Stimulated activated CD4-positive, alpha-beta T cell treated with anti-CD3 and anti-CD28 coated beads, TNF-alpha, amount 100 ng/mL, for 24 hours (primary cell): Measurements from ENCODE around the gene MRPL4.
"Not testable (repeated sequence)": the region's sequence is repeated elsewhere in the genome, so short reads cannot be mapped to it uniquely, and the experiment has no call there.

Experiments used
- DNase-seq, 3 experiments: peaks; one replicate each; pipeline ENCODE4 v3.0.0-alpha.2; 2020; ENCODE audit warnings: low read depth in 3 of 3

MRPL4 gene

DNA sequence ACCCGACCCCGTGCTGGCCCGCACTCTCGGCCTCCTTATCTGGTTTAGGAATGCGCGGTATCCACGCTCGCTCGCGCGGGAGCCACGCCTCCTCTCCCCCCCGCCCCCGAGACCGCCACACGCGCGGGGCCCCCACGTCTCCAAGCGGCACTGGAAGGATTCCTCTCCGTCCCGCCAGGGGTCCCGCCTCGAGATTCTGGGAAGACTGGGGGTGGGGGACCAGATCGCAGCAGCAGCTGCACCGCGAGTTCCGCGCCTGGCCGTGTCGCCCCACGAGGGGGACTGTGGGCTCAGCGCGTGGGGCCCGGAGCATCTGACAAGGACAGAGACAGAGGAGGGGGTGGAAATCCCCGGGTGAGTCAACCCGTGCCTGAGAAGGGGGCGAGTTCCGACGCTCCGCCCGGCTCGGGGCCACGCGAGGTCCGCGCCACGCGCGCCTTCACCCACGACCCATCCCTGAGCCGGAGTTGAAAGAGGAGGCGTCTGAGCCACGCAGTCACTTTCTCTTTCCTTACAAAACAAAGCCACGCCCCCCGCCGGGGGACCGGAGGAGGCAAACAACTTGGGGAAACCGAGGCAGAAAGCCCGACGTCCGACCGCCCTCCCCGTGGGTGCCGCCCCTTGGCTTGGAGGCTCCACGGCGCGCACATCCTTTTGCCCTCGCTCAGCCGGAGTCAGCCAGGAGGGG lies 21.7 kb upstream of the MRPL4 start:
- DNase-seq = peak; percentile 25 to 60 (median 51)

DNA sequence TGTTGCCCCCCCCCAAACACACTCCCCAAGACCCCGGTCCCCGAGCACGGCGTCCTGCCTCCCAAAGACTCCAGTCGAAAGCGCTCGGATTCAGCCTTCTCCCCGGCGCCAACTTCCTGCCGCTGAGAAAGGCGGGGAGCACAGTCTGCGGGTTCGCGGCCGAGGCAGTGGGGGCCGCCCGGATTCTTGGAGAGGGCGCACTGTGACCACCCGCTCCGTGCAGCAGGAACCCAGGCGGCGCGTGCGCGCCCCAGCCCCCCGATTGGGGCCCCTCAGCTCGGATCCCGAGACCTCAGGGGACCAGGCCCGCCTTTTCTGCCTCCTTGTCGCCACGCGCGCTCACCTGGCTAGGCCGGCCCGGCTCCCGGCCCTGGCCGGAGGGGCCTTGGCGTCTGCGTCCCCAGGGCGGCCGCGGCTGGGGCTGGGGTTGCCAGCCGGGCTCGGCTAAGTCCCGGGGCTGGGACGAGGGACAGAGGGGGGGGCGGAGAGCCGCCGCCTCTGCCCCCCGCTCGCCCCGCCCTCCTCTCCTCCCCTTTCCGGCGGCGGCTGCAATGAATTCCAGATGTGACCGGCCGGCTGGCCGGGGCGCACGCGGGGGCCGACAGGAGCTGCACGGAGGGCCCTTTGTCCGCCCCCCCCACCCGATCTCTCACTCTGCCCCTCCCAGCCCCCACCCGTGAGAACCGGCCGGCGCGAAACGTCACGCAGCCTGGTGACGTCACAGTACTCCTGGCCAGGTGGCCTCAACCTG lies 21.0 kb upstream of the MRPL4 start, which contains the start of gene S1PR2:
TSS of gene S1PR2 (minus strand) at position 471 of the 751 bp plus-strand sequence. CDS start 6,426 bp downstream, outside the sequence.
- peak; percentile 28 to 69 (median 48) for DNase-seq

DNA sequence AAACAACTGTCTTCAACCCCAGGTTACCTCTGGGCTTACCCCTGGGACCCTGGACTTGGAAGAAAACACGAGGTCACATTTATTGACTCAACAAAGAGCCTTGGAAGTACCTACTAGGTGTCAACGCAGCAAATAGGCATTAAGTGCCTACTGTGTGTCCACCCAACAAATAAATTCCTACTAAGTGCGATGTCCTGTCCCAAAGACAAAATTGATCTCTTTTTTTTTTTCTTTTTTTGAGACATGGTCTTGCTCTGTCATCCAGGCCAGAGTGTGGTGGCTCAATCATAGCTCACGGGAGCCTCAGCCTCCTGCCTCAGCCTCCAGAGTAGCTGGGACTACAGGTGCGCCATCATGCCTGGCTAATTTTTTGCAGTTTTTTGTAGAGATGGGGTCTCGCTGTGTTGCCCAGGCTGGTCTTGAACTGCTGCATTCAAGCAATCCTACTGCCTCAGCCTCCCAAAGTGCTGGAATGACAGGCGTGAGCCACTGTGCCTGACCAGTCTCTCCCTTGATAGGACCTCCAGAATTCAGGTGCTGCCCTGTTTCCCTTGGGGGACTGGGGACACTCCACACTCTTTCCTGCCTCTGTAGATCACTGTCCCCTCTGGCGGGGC lies 20.3 kb upstream of the MRPL4 start:
- DNase-seq = no peak

DNA sequence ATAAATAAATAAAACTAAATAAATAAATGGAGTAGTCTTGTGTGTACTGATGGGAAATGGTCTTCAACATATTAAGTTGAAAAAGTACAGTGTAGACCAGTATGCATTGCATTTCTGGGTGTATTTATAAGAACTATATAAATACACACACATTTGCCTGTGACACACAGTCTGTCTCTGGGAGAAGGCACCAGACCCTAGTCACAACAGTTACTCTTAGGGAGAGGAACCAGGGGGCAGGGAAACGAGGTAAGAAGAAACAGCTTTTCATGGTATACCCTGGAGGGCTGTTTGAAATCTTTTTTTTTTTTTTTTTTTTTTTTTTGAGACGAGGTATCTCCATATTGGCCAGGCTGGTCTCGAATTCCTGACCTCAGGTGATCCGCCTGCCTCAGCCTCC lies 18.1 kb upstream of the MRPL4 start:
- DNase-seq = no peak

DNA sequence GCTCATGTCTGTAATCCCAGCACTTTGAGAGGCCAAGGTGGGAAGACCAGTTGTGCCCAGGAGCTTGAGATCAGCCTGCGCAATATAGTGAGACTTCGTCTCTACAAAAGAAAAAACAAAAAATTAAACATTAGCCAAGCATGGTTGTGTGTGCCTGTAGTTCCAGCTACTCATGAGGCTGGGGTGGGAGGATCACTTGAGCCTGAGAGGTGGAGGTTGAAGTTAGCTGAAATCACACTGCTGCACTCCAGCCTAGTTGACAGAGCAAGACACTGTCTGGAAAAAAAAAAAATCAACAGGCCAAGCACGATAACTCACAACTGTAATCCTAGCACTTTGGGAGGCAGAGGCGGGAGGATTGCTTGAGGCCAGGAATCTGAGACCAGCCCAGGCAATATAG lies 17.0 kb upstream of the MRPL4 start:
- no peak for DNase-seq

DNA sequence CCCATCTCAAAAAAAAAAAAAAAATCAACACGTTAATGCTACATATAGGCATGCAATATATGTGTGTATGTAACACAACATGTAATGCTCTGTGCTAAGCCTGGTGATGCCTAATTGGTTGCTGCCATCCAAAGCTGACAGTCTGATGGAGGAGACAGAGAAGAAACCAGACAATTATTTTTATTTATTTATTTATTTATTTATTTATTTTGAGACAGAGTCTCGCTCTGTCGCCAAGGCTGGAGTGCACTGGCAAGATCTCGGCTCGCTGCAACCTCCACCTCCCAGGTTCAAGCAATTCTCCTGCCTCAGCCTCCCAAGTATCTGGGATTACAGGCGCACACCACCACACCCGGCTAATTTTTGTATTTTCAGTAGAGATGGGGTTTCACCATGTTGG lies 16.6 kb upstream of the MRPL4 start:
- not testable (repeated sequence) for DNase-seq

DNA sequence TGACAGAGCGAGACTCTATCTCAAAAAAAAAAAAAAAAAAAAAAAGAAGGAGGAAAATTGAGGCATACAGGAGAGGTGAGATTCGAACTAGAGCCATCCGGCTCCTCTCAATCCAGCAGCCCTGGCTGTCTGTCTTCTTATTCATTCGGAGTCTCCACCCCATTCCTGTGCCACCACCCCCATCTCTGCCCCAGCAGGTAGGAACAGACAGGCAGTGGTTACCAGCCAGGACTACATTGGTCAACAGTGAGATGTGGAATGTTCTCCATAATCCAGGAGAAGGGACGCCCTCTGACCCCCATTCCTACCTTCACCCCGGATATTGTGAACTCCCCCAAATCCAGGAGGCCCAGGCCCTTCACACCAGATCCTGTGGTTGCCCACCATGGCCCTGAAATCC lies 14.3 kb upstream of the MRPL4 start:
- no peak for DNase-seq

DNA sequence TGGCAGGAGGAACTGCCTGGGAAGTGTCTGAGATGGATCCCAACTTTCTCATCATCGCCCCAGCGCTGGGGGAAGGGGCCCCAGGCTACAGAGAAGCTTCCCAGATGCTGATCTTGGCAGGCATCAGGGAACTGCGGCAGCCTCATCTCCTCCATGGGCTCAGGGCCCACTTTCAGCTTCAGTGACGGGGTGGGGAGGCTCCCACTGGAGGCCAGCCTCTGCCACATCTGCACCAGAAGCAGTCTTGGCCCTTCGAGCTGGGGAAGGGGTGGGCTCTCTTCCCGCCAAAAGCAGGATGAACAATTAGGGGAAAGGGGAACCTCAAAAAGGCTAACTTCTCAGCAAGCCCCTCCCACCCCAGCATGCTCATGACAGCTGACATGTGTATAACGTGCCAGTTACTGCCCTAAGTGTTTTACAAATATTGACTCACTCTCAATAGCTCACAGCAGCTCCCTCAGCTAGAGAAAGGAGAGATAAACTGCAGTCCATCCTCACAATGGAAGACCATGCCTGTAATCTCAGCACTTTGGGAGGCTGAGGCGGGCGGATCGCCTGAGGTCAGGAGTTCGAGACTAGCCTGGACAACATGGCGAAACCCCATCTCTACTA lies 13.7 kb upstream of the MRPL4 start:
- DNase-seq = no peak

DNA sequence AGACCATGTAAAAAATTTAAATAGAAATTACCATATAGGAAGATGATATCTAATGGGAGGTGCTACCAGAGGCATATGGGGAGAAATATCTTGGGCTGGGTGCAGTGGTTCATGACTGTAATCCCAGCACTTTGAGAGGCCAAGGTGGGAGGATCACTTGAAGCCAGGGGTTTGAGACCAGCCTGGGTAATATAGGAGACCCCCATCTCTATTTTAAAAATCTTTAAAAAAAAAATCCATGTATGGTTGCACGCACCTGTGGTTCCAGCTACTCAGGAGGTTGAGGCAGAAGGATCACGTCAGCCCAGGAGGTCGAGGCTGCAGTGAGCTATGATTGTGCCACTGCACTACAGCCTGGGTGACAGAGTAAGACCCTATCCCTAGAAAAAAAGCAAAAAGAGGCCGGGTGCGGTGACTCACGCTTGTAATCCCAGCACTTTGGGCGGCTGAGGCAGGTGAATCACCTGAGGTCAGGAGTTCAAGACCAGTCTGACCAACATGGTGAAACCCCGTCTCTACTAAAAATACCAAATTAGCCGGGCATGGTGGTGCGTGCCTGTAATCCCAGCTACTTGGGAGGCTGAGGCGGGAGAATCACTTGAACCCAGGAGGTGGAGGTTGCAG lies 10.1 kb upstream of the MRPL4 start:
- not testable (repeated sequence) for DNase-seq

DNA sequence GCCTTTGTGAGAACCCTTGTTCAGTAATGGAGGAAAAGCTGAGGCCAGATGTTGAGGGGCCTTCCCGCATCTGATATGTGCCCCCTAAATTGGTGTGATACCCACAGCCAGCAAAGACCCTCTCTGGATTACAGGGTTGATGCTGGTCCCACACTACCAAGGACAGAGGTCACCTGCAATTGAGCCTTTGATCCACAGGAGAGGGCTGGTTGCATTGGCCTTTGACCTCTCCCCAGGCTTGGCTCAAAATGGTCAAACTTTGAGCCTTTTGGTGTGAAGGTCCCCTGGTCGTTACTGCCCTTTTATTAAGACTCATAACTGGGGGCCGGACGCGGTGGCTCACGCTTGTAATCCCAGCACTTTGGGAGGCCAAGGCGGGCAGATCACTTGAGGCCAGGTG lies 8.4 kb upstream of the MRPL4 start:
- DNase-seq = no peak

DNA sequence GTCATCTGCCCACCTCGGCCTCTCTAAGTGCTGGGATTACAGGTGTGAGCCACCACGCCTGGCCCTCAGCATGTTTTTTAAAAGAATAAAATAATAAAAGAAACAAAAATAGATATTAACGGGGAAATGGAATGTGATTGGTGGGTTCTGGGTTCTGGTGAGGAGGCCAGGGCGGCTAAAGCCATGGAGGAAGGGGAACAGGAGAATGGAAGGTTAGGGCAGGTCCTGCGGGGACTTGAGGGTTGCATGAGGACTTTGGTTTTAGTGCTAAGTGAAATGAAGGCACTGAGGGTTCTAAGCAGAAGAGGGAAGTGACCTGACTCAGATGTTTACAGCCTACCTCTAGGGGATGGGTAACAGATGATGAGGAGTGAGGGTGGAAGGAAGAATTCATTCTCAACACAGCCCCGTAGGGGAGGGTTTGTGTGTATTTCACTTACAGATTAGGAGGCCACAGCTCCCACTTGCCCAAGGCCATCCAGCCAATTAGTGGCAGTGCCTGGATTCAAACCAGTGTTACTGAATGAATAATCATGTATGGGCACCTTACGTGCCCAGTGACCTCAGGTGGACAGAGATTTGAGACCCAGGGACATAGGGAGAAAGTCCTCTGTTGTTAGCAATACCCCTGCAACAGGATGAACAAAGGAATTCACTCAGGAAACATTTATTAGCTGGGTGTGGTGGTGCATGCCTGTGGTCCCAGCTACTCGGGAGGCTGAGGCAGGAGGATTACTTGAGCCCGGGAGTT lies 6.7 kb upstream of the MRPL4 start:
- no peak for DNase-seq

DNA sequence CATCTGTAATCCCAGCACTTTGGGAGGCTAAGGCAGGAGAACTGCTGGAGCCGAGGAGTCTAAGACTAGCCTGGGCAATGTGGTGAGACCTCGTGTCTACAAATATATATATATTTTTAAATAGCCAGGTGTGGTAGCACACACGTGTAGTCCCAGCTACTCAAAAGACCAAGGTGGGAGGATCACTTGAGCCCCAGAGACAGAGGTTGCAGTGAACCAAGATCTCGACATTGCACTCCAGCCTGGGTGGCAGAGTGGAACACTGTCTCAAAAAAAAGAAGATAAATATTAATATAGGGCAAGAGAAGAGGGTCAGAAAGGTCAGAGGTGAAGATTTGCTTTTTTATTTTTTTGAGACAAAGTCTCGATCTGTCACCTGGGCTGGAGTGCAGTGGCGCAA lies 5.5 kb upstream of the MRPL4 start:
- DNase-seq = no peak

DNA sequence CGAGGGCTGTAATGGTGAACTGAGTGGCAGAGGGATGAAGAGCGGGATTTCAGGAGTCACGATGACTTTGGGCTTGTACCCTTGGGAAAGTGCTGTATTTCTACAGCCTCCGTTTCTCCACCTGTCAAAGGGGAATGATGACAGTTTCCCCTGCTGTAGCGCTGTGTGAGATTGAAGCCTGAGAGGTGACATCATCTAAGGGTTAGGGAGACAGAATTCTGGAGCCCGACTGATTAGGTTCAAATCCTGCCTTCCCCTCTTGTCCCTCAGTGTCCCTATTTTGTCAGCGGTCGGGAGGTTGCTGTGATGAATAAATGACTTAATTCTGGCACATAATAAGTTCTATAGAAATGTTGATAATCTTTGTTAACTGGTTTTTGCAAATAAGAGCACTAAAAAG lies 693 bp downstream of the MRPL4 start:
- DNase-seq = no peak

DNA sequence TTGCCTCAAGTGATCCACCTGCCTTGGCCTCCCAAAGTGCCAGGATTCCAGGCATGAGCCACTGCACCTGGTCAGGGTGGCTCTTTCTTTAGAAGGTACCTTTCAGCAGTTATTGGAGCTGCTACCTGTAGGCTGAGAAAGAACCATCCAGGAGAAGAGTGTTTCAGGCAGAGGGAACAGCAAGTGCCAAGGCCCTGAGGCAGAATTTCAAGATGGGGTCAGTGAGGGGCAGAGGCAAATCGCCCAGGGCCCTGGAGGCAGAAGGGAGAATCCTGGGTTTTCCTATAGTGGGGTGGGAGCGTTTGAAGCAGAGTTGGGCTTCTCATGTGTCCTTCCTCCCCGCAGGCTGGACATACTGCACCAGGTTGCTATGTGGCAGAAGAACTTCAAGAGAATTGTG lies 2.2 kb downstream of the MRPL4 start:
- DNase-seq = no peak

DNA sequence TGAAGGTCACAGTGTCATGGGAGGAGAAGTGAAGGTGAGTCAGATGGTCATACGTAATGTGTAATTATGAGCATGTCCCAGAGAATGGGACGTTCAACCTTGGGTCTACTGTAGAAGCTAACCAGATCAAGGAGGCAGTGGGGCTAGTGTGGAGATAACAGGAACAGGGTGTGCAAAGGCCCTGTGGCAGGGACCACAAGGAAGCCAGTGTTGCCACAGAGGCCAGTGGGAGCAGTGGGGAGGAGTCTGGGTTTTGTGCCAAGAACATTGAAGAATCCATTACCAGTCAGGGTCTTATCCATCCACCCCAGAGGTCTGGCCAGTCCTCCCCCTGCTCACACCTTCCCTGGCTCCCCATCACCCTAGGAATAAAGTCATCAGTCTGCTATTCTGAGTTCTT lies 3.3 kb downstream of the MRPL4 start:
- DNase-seq = no peak

DNA sequence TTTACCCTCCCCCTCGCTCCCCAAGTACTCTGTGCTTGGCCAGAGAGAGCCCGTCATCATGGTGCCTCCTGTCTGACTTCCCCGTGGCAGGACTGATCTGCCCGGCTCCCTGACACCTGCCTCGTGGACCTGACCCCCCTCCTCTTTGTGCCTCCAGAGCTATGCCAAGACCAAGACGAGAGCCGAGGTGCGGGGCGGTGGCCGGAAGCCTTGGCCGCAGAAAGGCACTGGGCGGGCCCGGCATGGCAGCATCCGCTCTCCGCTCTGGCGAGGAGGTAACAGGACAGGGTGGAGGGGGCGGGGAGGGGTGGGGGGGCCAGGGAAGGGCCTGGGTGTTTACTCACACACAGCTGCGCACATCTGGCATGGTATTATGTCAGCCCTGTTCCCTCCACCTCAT lies 4.5 kb downstream of the MRPL4 start:
- DNase-seq = no peak

DNA sequence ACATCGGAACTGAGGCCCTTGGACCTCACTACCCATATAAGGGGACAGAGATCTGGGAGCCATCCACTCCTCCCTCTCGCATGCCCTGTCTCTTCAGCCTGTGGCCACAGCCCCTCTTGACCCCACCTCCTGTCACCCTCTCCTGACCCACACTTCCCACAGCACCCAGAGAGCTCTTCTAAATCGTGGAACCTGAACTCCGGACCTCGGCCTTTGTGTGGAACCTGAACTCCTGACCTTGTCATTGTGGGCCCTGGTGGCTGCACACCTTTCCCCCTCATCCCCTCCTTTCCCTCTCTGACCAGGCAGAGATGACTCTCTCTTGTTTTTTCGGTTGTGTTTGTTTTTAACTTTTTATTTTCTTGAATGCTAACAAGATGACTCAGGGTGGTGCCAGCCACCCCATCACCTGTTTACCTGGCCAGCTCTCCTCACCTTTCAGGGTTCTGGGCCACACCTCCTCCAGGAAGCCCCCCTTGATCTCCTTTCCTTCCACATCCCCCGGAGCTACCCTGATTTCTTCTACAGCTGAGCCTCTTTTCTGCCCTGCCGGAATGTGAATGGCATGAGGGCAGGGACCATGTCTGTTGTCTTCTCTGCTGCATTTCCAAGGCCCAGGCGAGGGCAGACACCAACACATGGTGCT lies 5.1 kb downstream of the MRPL4 start:
- DNase-seq = no peak

DNA sequence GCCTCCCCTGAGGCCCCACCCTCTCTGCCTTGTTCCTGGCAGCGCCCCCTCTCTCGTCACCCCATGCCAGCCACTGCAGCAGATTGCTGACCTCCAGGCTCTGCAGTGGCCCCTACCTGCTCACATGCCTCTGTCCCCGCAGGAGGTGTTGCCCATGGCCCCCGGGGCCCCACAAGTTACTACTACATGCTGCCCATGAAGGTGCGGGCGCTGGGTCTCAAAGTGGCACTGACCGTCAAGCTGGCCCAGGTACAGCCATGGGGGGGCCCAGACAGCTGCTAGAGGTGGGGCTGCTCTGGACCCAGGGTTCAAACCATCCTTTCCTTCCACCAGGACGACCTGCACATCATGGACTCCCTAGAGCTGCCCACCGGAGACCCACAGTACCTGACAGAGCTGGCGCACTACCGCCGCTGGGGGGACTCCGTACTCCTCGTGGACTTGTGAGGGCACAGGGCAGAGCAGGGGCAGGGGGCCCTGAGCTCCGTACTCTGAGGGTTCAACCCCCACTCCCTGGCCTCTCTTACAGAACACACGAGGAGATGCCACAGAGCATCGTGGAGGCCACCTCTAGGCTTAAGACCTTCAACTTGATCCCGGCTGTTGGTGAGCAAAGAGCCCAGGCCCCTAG lies 6.2 kb downstream of the MRPL4 start:
- no peak for DNase-seq

DNA sequence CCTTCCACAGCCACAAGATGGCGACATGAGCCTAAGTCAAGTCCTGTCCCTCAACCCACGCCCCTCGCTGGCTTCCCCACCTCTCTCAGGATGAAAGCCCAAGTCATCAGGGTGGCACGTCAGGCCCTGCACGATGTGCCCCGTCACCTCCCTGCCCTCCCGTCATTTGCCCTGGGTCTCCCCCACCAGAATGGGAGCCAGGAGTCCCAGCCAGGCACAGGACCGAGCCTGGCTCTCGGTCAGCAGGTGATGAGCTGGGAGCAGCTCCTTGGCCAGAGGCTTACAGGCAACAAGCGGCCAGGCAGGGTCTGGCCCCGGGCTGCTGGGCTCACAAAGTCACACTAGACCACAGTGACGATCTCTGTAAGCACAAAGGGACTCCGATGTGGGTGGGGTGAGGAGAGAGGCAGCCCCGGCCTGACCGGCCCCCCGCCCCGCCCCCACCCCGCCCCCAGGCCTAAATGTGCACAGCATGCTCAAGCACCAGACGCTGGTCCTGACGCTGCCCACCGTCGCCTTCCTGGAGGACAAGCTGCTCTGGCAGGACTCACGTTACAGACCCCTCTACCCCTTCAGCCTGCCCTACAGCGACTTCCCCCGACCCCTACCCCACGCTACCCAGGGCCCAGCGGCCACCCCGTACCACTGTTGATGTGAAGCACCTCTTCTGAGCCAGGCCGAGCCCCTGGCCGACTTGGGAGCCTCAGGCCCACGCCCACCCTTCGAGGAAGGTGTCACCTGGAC lies 7.3 kb downstream of the MRPL4 start:
- DNase-seq = peak; percentile 78 to 96 (median 91)
